Astrocyte (in vitro differentiated cells and primary cell): ENCODE measurements around the gene ACMSD.

Experiments used
- CTCF ChIP-seq: IDR thresholded peaks from 2 replicates; pipeline ENCODE4 v1.5.1; 2011; ENCODE audit warnings: low read depth, mild to moderate bottlenecking, inconsistent platforms, low read length, moderate library complexity; ENCODE audit not compliant: insufficient read depth
- EZH2 ChIP-seq: IDR thresholded peaks from 2 replicates; pipeline ENCODE4 v1.6.1; 2012; ENCODE audit warnings: mild to moderate bottlenecking, low read length, inconsistent platforms; ENCODE audit not compliant: insufficient read depth

- TF ChIP-seq CTCF, result no peak
- TF ChIP-seq EZH2, result no peak
Observed at GRCh38 chr2:134917360-134917865, 79.0 kb downstream of the ACMSD start.
